ENCODE measurements around the gene TMEM132D.
"Not testable (repeated sequence)": the region's sequence is repeated elsewhere in the genome, so short reads cannot be mapped to it uniquely, and the experiment has no call there.

The TMEM132D gene

DNA sequence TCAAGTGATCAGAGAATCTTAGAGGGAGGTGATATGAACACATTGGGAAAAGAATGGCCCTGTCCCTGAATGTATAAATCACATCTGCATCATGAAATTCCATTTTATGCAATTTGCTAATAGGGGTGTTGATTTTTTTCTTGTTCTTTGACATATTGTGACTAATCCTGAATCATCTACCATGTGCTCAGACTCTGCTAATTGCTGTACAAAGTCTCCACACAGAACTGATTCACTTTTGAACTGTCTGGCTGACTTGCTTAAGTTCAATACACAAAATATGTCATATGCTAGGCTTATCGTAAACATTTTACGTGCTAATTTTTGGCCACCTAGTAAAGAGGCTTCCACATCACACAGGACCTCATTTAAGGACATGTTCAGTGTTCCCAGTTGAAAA, 2.6 kb downstream of the TMEM132D start:
- TF ChIP-seq JUND (IDR thresholded peaks at IDR 0.05; ENCODE audit: low read depth), result no peak
- DNase-seq (ENCODE audit: low read depth in 1 of 2, low spot score in 1 of 2), result no peak
- in situ Hi-C loops (cut with HindIII; ENCODE audit: low pct_unique_long_range_greater_than_20kb, low sequenced_read_pairs), result no loop called here

DNA sequence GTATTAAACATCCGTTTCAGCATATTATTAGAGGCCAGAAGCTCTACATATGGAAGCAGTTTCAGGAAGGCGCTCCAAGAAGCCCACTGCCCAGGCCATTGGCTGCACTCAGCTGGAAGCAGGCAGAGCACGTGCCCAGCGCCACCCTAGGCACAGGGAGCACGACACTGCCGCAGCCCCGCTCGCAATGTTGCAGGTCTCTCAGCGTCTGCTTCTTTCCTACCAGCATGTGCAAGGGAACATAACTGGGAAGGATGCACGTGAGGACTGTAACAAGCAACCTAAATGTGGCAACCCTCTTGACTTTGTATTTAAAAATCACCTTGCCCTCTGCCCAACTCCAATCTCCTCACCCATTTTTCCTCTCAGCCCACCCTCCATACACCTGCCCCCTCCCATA, 3.5 kb downstream of the TMEM132D start:
- in situ Hi-C loops (cut with HindIII; ENCODE audit: low pct_unique_long_range_greater_than_20kb, low sequenced_read_pairs), result no loop called here
- DNase-seq (ENCODE audit: low read depth in 1 of 2, low spot score in 1 of 2), result no peak
- TF ChIP-seq JUND (IDR thresholded peaks at IDR 0.05; ENCODE audit: low read depth), result no peak

- DNase-seq (ENCODE audit: low read depth in 1 of 2, low spot score in 1 of 2); in situ Hi-C loops (cut with HindIII; ENCODE audit: low pct_unique_long_range_greater_than_20kb, low sequenced_read_pairs): not testable (repeated sequence)
Measured at GRCh38 chr12:129899045-129899444, 4.8 kb downstream of the TMEM132D start.

GRCh38 chr12:129893691-129894090, 10.1 kb downstream of the TMEM132D start:
- no peak for DNase-seq (ENCODE audit: low read depth in 1 of 2, low spot score in 1 of 2)
- in situ Hi-C loops (cut with HindIII; ENCODE audit: low pct_unique_long_range_greater_than_20kb, low sequenced_read_pairs), result no loop called here
- no peak for TF ChIP-seq JUND (IDR thresholded peaks at IDR 0.05; ENCODE audit: low read depth)

GRCh38 chr12:129887101-129887500, 16.7 kb downstream of the TMEM132D start:
- TF ChIP-seq JUND (IDR thresholded peaks at IDR 0.05; ENCODE audit: low read depth), result no peak
- in situ Hi-C loops (cut with HindIII; ENCODE audit: low pct_unique_long_range_greater_than_20kb, low sequenced_read_pairs), result no loop called here
- DNase-seq (ENCODE audit: low read depth in 1 of 2, low spot score in 1 of 2), result peak in 1 of 2 experiments; percentile 30

- no peak for DNase-seq (ENCODE audit: low read depth in 1 of 2, low spot score in 1 of 2)
- in situ Hi-C loops (cut with HindIII; ENCODE audit: low pct_unique_long_range_greater_than_20kb, low sequenced_read_pairs), result no loop called here
- no peak for TF ChIP-seq JUND (IDR thresholded peaks at IDR 0.05; ENCODE audit: low read depth)
Measured at GRCh38 chr12:129886541-129886940, 17.3 kb downstream of the TMEM132D start.

DNA sequence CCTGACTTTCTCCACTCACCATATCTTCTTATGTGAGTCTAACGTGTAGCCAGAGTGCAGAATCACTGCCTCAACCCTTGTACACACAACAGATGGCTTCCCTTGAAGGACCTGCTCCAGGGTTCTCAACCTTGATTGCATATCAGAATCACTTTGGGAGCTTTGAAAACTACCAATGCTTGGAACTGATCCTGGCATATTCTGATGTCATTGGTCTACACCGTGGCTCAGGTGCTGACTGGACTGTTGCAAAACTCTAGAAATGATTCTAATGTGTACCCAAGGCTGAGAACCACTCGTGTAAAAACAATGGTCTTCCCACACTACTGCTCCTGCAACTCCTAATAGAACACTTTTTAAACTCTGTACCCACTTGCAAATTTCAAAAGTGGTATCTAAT, 18.5 kb downstream of the TMEM132D start:
- DNase-seq (ENCODE audit: low read depth in 1 of 2, low spot score in 1 of 2), result no peak
- in situ Hi-C loops (cut with HindIII; ENCODE audit: low pct_unique_long_range_greater_than_20kb, low sequenced_read_pairs), result no loop called here

GRCh38 chr12:129877411-129877810, 26.4 kb downstream of the TMEM132D start:
- in situ Hi-C loops (cut with HindIII; ENCODE audit: low pct_unique_long_range_greater_than_20kb, low sequenced_read_pairs), result no loop called here
- no peak for TF ChIP-seq JUND (IDR thresholded peaks at IDR 0.05; ENCODE audit: low read depth)
- DNase-seq (ENCODE audit: low read depth in 1 of 2, low spot score in 1 of 2), result no peak

More for the DNA sequence above, 18.5 kb downstream of the TMEM132D start:
- TF ChIP-seq JUND (IDR thresholded peaks at IDR 0.05; ENCODE audit: low read depth), result no peak

DNA sequence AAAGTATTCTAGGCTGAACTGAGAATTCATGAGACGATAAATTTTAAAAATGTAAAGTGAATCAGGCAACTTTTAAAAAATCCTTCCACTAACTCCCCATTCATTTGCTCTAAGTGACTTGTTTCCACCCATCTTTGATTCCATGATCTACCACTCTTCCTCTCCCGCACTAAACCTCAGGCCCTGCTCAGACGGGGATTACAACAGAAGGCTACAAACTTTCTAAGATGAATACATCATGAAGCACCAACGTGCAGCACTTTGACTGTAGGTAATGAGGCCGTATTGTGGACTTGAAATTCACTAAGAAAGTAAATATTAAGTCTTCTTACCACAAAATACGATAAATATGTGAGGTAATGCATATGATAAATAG, 30.0 kb downstream of the TMEM132D start:
- TF ChIP-seq JUND (IDR thresholded peaks at IDR 0.05; ENCODE audit: low read depth), result no peak
- DNase-seq (ENCODE audit: low read depth in 1 of 2, low spot score in 1 of 2), result no peak
- in situ Hi-C loops (cut with HindIII; ENCODE audit: low pct_unique_long_range_greater_than_20kb, low sequenced_read_pairs), result no loop called here

- DNase-seq (ENCODE audit: low read depth in 1 of 2, low spot score in 1 of 2), result no peak
- in situ Hi-C loops (cut with HindIII; ENCODE audit: low pct_unique_long_range_greater_than_20kb, low sequenced_read_pairs), result no loop called here
- TF ChIP-seq JUND (IDR thresholded peaks at IDR 0.05; ENCODE audit: low read depth), result no peak
Measured at GRCh38 chr12:129873111-129873832, 30.6 kb downstream of the TMEM132D start.

- no peak for DNase-seq (ENCODE audit: low read depth in 1 of 2, low spot score in 1 of 2)
- TF ChIP-seq JUND (IDR thresholded peaks at IDR 0.05; ENCODE audit: low read depth), result no peak
- in situ Hi-C loops (cut with HindIII; ENCODE audit: low pct_unique_long_range_greater_than_20kb, low sequenced_read_pairs), result no loop called here
Measured at GRCh38 chr12:129871991-129872972, 31.5 kb downstream of the TMEM132D start.

GRCh38 chr12:129870796-129871195, 33.0 kb downstream of the TMEM132D start:
- no peak for DNase-seq (ENCODE audit: low read depth in 1 of 2, low spot score in 1 of 2)
- TF ChIP-seq JUND (IDR thresholded peaks at IDR 0.05; ENCODE audit: low read depth), result no peak
- in situ Hi-C loops (cut with HindIII; ENCODE audit: low pct_unique_long_range_greater_than_20kb, low sequenced_read_pairs), result no loop called here

DNA sequence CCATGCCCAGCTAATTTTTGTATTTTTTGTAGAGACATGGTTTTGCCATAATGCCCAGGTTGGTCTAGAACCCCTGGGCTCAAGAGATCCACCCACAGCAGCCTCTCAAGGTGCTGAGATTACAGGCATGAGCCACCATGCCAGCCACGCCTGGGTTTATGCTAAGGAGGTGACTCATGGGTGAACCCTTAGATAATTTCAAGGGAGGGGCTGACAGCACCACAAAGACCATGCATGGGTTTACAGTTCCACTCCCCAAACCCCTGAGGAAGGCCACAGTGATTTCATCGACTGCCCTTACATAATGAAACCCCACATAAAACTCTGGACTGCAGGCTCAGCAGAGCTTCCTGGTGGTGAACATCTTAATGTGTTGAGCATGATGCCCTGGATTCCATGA, 33.7 kb downstream of the TMEM132D start:
- TF ChIP-seq JUND (IDR thresholded peaks at IDR 0.05; ENCODE audit: low read depth), result no peak
- no peak for DNase-seq (ENCODE audit: low read depth in 1 of 2, low spot score in 1 of 2)
- in situ Hi-C loops (cut with HindIII; ENCODE audit: low pct_unique_long_range_greater_than_20kb, low sequenced_read_pairs), result no loop called here

All from T47D (cell line).